CD4-positive, alpha-beta T cell treated with Interleukin-15 for 1 hour (primary cell): Measurements from ENCODE around the gene ROBO1.

Source experiments
- DNase-seq: peaks from one replicate; pipeline ENCODE4 v3.0.0-alpha.2; 2020

ROBO1 gene

GRCh38 chr3:78963771-78964170 lies 804.0 kb downstream of the ROBO1 start:
- DNase-seq: no peak

DNA sequence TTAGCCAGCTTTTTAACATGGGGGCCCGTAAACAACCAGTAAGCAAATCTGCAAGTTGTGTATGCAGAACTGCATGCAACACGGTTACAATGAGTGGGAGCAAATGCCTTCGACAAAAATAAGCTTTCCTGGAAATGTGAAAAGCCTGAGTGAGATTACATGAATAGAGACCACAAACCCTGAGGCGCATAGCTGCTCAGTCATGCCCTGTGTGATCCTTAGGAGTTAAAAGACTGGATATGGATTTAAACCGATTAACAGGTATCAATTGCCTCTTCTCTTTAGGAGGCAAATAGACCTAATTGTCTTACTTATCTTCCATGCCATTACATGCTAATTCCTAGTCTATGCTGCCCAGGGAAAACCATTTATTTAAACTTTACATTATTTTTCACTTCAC lies 810.3 kb downstream of the ROBO1 start:
- no peak for DNase-seq

DNA sequence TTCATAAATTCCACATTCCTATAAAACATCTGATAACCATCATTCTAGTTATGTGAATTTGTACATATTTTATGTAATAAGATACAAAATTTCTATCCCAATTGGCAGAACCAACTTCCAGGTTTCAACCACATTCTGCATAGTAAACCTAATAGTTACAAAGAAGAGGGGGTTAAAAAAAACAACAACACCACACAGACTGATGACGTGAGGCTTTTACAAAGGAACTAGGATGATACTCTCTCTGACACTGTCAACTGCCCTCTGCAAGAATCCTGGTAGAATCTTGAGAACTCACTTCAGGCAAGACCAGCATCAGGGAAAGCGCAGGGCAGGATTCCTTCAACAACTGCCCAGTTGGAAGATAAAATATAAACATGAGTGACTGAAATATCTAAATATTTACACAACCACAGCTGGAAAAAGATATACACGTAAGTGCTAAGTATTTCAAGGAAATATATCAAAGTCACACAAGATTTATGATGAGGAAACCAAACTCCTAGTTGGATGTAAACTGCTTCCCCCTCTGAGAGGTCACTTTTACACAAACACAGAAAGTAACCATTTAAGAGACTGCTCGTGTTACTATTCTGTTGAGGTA lies 816.4 kb downstream of the ROBO1 start:
- no peak for DNase-seq

GRCh38 chr3:78941587-78941986 lies 826.2 kb downstream of the ROBO1 start:
- no peak for DNase-seq

- DNase-seq: no peak
These were observed 827.2 kb downstream of the ROBO1 start for GRCh38 chr3:78940626-78941025.

DNA sequence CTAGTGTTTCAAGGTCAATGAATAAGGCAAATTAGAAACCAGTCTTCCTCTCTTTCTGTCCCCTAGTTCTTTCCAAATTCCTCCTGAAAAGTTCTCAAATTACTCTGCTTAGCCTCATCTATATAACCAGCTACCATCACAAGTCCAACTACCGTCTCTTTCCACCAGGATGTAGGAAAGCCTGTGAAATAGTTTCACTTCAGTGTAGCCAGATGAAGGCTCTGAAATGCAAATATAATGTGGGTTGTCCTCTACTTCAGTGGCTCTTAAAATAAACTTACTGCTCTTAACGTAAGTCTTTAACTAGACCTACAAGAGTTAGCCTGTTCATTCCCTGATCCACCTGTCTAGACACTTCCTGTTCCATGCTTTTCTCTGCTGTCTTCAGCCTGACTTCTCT lies 827.7 kb downstream of the ROBO1 start:
- DNase-seq: no peak

DNA sequence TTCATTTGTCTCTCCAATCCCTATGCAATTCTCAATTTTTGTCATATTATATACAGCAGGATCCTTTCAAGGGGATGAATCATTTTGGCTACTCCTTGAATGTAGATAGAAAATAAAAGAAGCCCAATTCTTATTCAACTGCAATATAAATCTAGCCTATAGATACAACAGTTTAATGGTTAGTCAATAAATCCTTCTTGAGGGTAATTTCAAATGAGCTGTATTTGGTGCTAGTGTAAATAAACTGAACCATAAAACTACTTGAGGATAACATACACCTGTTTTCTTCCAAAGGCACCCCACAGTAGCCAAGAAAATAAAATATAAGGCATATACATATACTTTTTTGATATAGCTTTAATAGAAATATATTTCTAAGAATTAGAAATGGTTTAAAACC lies 830.3 kb downstream of the ROBO1 start:
- DNase-seq: no peak

DNA sequence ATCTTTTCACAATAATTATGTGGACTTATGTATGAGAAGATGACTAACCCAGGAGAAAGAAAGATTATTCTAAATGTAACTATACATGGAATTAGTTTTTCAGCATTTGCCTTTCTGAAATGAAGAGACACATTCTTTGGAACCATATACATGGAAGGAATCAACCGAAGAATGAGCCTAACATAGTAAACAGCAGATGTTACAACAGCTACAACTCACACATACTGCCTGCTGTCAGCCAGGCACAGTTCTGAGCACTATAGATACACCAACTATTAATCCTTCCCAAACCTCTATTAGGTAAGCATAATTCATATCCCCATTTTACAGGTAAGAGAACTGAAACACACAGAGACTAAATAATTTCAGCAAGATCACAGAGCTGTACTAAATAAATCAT lies 840.0 kb downstream of the ROBO1 start:
- DNase-seq: no peak

GRCh38 chr3:78926523-78926922 lies 841.3 kb downstream of the ROBO1 start:
- DNase-seq: no peak

GRCh38 chr3:78924711-78925110 lies 843.1 kb downstream of the ROBO1 start:
- DNase-seq: no peak

- DNase-seq: no peak
These were observed 848.6 kb downstream of the ROBO1 start for GRCh38 chr3:78919021-78919755.

GRCh38 chr3:78918361-78919020 lies 849.3 kb downstream of the ROBO1 start:
- DNase-seq: no peak

- DNase-seq: no peak
These were observed 850.3 kb downstream of the ROBO1 start for GRCh38 chr3:78917536-78917935.

- no peak for DNase-seq
These were observed 854.1 kb downstream of the ROBO1 start for GRCh38 chr3:78913711-78914110.

- no peak for DNase-seq
These were observed 855.1 kb downstream of the ROBO1 start for GRCh38 chr3:78912687-78913086.

DNA sequence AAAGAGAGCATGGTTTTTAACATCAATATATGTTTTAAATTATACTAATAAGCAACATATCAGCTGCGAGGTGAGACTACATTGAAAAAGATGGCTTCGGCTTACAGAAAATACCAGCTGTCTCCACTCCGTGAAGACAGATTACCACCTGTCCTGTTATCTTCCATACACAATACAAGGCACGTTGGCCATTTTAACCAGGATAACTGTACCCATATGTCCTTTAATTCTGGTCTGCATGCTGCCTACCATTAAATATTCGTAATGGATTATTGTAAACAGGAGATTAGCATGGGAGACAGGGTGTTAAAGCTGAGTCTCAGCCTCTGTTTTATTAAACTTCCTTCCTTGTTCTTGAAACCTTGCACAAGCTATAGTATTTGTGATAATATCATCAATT lies 855.5 kb downstream of the ROBO1 start:
- no peak for DNase-seq

GRCh38 chr3:78911394-78911793 lies 856.4 kb downstream of the ROBO1 start:
- DNase-seq: no peak

GRCh38 chr3:78908236-78908635 lies 859.6 kb downstream of the ROBO1 start:
- DNase-seq: no peak

DNA sequence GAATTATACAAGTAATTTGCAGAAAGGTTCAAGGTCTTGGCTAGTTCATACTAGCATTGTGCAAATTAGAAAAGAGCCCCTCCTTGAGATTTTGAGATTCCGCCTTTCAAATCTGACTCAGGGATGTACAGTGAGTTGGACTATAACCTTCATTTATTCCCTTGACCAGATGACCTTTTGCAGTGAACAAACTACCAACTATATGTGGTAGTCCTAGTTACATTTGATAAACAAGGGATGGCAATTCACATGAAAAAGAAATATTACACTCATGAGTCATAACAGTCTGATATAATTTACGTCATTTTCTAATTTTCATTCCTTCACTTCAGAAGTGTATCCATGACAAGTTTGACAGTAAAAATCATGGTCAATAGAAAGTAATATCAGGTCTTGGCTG lies 860.4 kb downstream of the ROBO1 start:
- DNase-seq: no peak

GRCh38 chr3:78906930-78907329 lies 860.9 kb downstream of the ROBO1 start:
- no peak for DNase-seq

GRCh38 chr3:78906245-78906644 lies 861.6 kb downstream of the ROBO1 start:
- no peak for DNase-seq

GRCh38 chr3:78905700-78906099 lies 862.1 kb downstream of the ROBO1 start:
- no peak for DNase-seq

GRCh38 chr3:78901544-78901943 lies 866.3 kb downstream of the ROBO1 start:
- DNase-seq: no peak

DNA sequence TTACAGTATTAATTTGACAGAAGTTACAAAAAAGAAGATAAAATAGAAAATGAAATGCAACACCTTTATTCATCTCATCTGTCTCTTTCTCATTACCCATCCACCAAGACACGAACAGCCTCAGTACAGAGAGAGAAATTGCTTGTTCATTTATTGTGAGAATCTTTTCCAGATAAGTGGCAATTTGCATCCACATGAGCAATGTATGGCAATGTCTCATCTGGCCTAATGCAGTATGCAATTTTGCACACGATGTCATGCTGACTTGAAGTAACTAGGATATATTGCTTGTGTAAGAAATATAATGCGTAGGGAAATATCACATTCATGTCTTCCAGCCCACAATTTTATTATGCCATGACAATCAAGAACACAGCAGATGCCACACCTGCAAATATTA lies 866.9 kb downstream of the ROBO1 start:
- DNase-seq: no peak
